ENCODE results near the gene TMPRSS13. TPM values are rescaled to one million over a fixed set of nuclear protein-coding genes. Genes with fewer than 3 reads are reported as not detected.

TMPRSS13 gene
- total RNA-seq, 1 experiment from 2014 or later, result 0.50 TPM

DNA sequence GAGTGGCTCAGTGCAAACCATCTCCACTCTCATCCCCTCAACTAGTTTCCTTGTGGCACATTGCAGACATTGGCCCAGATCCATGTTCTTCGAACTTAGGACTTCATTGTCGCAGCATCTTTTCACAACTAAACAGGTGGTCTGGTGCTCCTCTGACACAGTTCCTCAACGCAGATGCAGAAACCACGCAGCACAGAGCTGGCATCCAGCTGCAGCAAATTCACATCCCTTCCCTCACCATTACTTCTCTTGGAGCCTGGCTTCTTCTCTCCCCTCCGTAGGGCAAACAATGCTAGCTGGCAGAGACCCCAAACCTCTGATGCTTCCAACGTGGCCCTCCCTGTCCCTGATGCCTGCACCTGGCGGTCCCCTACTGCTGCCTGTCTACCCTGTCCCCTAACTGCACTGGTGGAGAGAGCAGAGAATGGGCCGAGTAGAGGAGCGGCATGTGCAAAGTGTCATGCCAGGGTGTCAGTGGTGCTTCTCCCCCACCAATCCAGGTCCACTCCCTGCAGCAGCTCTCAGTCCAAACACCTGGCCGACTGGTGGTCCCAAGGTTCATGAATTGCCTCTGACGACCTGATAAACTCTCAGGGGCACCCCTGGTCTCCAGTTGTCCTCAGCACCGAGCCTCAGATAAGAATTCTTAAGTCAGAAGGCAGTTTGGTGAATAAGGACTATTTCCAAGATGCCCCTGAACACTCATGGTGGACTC is 18.1 kb downstream of the TMPRSS13 start:
- no peak overlapping the region for H2BK20ac ChIP-seq (ENCODE audit: low read depth, low read length, poor library complexity, severe bottlenecking)
- no peak overlapping the region for H3K23ac ChIP-seq (ENCODE audit: insufficient read length, low read depth, low read length)
- H2AK5ac ChIP-seq (ENCODE audit: insufficient read length, low read length), result no peak overlapping the region
- no peak for TF ChIP-seq CTCF (conservative IDR thresholded peaks at IDR 0.05)
- H4K5ac ChIP-seq (ENCODE audit: insufficient read length, low read depth, low read length), result no peak overlapping the region
- Mint-ChIP-seq H3K36me3 (ENCODE audit: insufficient read depth in 1 of 3, low read depth in 3 of 3) (no peaks in the 10 kb centered on the region; a peak in 1 of 7 replicates), H3K27ac (no peak overlapping the region), H3K4me1 (peaks cover 9 to 23% of the 10 kb centered on the region in 2 experiments), H3K9me3 (no peaks in the 10 kb centered on the region), H3K27me3 (ENCODE audit: low read depth) (peaks cover 13% of the 10 kb centered on the region), H3K4me3 (no peak overlapping the region)
- H3K9ac ChIP-seq (ENCODE audit: extremely low read depth, insufficient read length, low read length), result no peak overlapping the region
- H4K91ac ChIP-seq (ENCODE audit: insufficient read length, low read depth, low read length), result no peak overlapping the region
- no peaks in the 10 kb centered on the region for H4K20me1 ChIP-seq (ENCODE audit: control insufficient read depth, insufficient read depth, insufficient read length)
- no peak overlapping the region for H3K18ac ChIP-seq (ENCODE audit: insufficient read length, low read depth, low read length)
- no peak overlapping the region for H3K4ac ChIP-seq (ENCODE audit: low read depth, low read length)
- H4K8ac ChIP-seq (replicated peaks; ENCODE audit: insufficient read length, low read depth, low read length), result no peak overlapping the region
- no peak overlapping the region for H2BK12ac ChIP-seq (ENCODE audit: insufficient read length, low read depth, low read length)
- no peak overlapping the region for H2AFZ ChIP-seq (ENCODE audit: low read length)
- H3K56ac ChIP-seq (ENCODE audit: insufficient read length, low read depth, low read length), result no peak overlapping the region
- no peaks in the 10 kb centered on the region for H3K4me1 ChIP-seq (ENCODE audit: insufficient read depth, low read length)
- no peak overlapping the region for H3T11ph ChIP-seq (ENCODE audit: low read length)
- H3K4me2 ChIP-seq (ENCODE audit: insufficient read depth, insufficient read length, low read length), result no peak overlapping the region
- H2BK5ac ChIP-seq (ENCODE audit: insufficient read length, low read length), result no peak overlapping the region
- H3K79me1 ChIP-seq (ENCODE audit: insufficient read depth, low read depth, low read length, poor library complexity, severe bottlenecking), result no peaks in the 10 kb centered on the region
- no peak overlapping the region for H2BK15ac ChIP-seq (ENCODE audit: low read depth, low read length)
- no peak overlapping the region for H2BK120ac ChIP-seq (ENCODE audit: low read depth, low read length, poor library complexity, severe bottlenecking)
- H3K27ac ChIP-seq (ENCODE audit: insufficient read length, low read depth, low read length), result no peak overlapping the region
- no CpG with 5 or more reads among the region's 12 CpGs for WGBS (ENCODE audit: extremely low coverage, insufficient read length, low lambda C conversion rate)
- no peak overlapping the region for H3K14ac ChIP-seq (ENCODE audit: insufficient read depth, low read length)
- no peaks in the 10 kb centered on the region for H3K23me2 ChIP-seq (ENCODE audit: insufficient read length, low read depth, low read length, poor library complexity, severe bottlenecking)
- no peaks in the 10 kb centered on the region for H3K9me3 ChIP-seq (ENCODE audit: control insufficient read depth, low read depth, low read length)
- no peaks in the 10 kb centered on the region for H3K27me3 ChIP-seq (ENCODE audit: insufficient read depth, low read length)
- peak; percentile 18 for DNase-seq
- H3K79me2 ChIP-seq (ENCODE audit: insufficient read depth, low read length), result no peaks in the 10 kb centered on the region
